ENCODE data around the gene PRR5L.

DNA sequence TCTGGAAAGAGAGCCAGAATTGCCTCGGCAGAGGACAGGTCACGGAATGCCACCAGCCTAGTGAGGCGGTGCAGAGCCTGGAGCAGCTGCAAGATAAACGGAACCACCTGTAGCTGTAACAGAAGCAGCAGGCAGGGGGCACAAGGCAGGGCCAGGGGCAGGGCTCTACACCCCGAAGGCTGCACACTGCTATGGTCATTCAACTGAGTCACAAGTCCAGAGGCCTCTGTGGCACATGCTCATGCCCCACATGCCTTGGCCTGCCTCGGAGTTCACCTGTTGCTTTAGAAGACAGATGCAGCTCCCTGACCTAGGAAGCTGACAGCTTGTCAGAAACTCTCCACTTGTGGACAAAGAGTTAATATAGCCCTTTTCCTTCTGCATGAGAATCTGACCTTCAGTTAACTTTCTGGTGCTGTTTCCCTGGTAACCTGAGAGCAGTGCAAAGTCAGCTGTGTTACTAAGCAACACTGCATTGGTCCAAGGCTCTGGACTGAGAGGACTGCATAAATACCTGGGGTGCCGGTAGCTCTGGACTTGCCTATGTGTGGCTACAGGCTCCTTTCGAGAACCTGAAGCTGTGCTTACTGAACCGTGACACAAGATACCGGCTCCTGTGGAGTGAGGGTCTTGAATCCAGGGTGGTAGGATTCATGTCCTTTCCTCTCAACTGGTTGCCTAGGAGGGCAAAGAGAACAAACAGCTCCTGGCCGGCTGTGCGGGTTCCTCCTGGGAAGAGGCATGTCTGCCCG is 17.4 kb upstream of the PRR5L start:
- TF ChIP-seq RBM39 (optimal IDR thresholded peaks at IDR 0.05; ENCODE audit: low read depth, low read length) (no peak), ERF (CRISPR knock-in tag; IDR thresholded peaks at IDR 0.05) (no peak), ZNF146 (CRISPR knock-in tag; IDR thresholded peaks at IDR 0.05; ENCODE audit: unreplicated experiment) (no peak), EP300 (IDR thresholded peaks at IDR 0.05; ENCODE audit: low read length) (no peak)

Data from K562 (cell line).